OCI-LY3 (cell line): Measurements from ENCODE around the gene NT5DC1.

Source experiments
- CTCF ChIP-seq: fragments of 200-600, 300-600 bp; sonication (generic); IDR thresholded peaks from 2 replicates; pipeline ENCODE4 v1.5.1; 2014; ENCODE audit warnings: antibody characterized with exemption, low read length, low read depth
- EZH2phosphoT487 ChIP-seq: fragments of 200-600 bp; shearing (Covaris generic); IDR thresholded peaks from 2 replicates; pipeline ENCODE4 v1.6.1; 2018; ENCODE audit warnings: antibody characterized with exemption, mixed run types, low read depth

- no peak for TF ChIP-seq CTCF
- no peak for TF ChIP-seq EZH2phosphoT487
These were observed 27.3 kb downstream of the NT5DC1 start for GRCh38 chr6:116127771-116128493.
